Gastroesophageal sphincter (tissue), 4 donors: ENCODE results near the gene HOXD8. TPM values are rescaled to one million over a fixed set of nuclear protein-coding genes. Genes with fewer than 3 reads are reported as not detected.
A peak's percentile ranks its signal among the peaks of the same experiment; 100 is the strongest.

ENCODE experiments used
- ATAC-seq: fragments of 150-250 bp; one replicate; pipeline ENCODE4 v1.9.1; 2016; ENCODE audit warnings: mild to moderate bottlenecking, moderate library complexity
- H3K27ac ChIP-seq, 4 donors: fragments of 200-600 bp; sonication (generic) in 3 of 4; 1 replicate in 3 of 4; 2 replicates in 1 of 4; pipeline ENCODE4 v1.5.1; 2016 to 2019
- H3K27me3 ChIP-seq: fragments of 200-600 bp; sonication (generic); one replicate; pipeline ENCODE4 v1.5.1; 2019
- H3K36me3 ChIP-seq, 2 donors: fragments of 200-600 bp; sonication (generic); one replicate each; pipeline ENCODE4 v1.5.1; 2019; ENCODE audit warnings: control low read depth in 1 of 2
- H3K4me1 ChIP-seq, 3 donors: fragments of 200-600 bp; sonication (generic); 1 replicate in 2 of 3; 2 replicates in 1 of 3; pipeline ENCODE4 v1.5.1; 2016 to 2019; ENCODE audit warnings: control low read depth in 2 of 3
- H3K4me3 ChIP-seq, 2 donors: fragments of 200-600 bp; sonication (generic); one replicate each; pipeline ENCODE4 v1.5.1; 2019; ENCODE audit warnings: mild to moderate bottlenecking in 1 of 2, moderate library complexity in 1 of 2
- H3K9me3 ChIP-seq, 3 donors: fragments of 200-600 bp; sonication (generic); one replicate each; pipeline ENCODE4 v1.5.1; 2017 to 2019; ENCODE audit warnings: control low read depth in 2 of 3
- EP300 ChIP-seq: sonication (generic); formaldehyde crosslinking; IDR thresholded peaks from one replicate; pipeline ENCODE4 v1.6.1; 2017; ENCODE audit warnings: antibody characterized with exemption, mild to moderate bottlenecking
- POLR2A ChIP-seq, 2 donors: fragments of 450-650 bp; IDR thresholded peaks; one replicate each; pipeline ENCODE4 v1.6.1; 2017; ENCODE audit warnings: antibody characterized with exemption in 2 of 2, mild to moderate bottlenecking in 2 of 2, moderate library complexity in 1 of 2
- POLR2AphosphoS5 ChIP-seq: sonication (generic); formaldehyde crosslinking; IDR thresholded peaks from one replicate; pipeline ENCODE4 v1.6.1; 2017; ENCODE audit warnings: antibody characterized with exemption
- WGBS, 2 donors: methylation state at CpG; one replicate each; pipeline ENCODE4 v1.1.5; 2018; ENCODE audit warnings: low coverage in 1 of 2; 5-methylcytosine and 5-hydroxymethylcytosine counted together
- total RNA-seq, 4 donors: library from RNA; depleted of rRNA; stranded (reverse); fragments of >200 nt; gene quantifications; one replicate each; pipeline ENCODE4 v1.1.0, GENCODE V29; 2016
- TF ChIP-seq, protein P1 (sequence below), 4 experiments: fragments of 200-600 bp in 2 of 4; fragments of 450-650 bp in 2 of 4; sonication (generic) in 1 of 4; IDR thresholded peaks; one replicate each; pipeline ENCODE4 v1.5.1; 2017 to 2019; ENCODE audit warnings: antibody characterized with exemption in 4 of 4, mild to moderate bottlenecking in 2 of 4, moderate library complexity in 2 of 4

Gene HOXD8
- total RNA-seq, 4 donors from 2014 or later = 2.3 to 6.9 (median 3.4) TPM

GRCh38 chr2:176172007-176172894 lies 42.7 kb downstream of the HOXD8 start:
- H3K4me1 ChIP-seq = peaks cover 0 to 22% (median 10%) of the 10 kb centered on the region in 3 donors
- 22 to 29% methylated on average over 7 to 25 of the region's 60 CpGs for WGBS, 2 donors
- no peak overlapping the region for H3K4me3 ChIP-seq
- H3K36me3 ChIP-seq = no peaks in the 10 kb centered on the region
- no peak overlapping the region for H3K27ac ChIP-seq
- TF ChIP-seq POLR2AphosphoS5 (no peak), POLR2A (IDR thresholded peaks at IDR 0.05) (no peak), EP300 (no peak)
- TF ChIP-seq, protein P1, sequence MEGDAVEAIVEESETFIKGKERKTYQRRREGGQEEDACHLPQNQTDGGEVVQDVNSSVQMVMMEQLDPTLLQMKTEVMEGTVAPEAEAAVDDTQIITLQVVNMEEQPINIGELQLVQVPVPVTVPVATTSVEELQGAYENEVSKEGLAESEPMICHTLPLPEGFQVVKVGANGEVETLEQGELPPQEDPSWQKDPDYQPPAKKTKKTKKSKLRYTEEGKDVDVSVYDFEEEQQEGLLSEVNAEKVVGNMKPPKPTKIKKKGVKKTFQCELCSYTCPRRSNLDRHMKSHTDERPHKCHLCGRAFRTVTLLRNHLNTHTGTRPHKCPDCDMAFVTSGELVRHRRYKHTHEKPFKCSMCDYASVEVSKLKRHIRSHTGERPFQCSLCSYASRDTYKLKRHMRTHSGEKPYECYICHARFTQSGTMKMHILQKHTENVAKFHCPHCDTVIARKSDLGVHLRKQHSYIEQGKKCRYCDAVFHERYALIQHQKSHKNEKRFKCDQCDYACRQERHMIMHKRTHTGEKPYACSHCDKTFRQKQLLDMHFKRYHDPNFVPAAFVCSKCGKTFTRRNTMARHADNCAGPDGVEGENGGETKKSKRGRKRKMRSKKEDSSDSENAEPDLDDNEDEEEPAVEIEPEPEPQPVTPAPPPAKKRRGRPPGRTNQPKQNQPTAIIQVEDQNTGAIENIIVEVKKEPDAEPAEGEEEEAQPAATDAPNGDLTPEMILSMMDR (IDR thresholded peaks at IDR 0.05) = no peak
- ATAC-seq = no peak
- peaks cover 0 to 13% (median 0%) of the 10 kb centered on the region in 3 donors for H3K9me3 ChIP-seq
- H3K27me3 ChIP-seq = peaks cover 100% of the 10 kb centered on the region

DNA sequence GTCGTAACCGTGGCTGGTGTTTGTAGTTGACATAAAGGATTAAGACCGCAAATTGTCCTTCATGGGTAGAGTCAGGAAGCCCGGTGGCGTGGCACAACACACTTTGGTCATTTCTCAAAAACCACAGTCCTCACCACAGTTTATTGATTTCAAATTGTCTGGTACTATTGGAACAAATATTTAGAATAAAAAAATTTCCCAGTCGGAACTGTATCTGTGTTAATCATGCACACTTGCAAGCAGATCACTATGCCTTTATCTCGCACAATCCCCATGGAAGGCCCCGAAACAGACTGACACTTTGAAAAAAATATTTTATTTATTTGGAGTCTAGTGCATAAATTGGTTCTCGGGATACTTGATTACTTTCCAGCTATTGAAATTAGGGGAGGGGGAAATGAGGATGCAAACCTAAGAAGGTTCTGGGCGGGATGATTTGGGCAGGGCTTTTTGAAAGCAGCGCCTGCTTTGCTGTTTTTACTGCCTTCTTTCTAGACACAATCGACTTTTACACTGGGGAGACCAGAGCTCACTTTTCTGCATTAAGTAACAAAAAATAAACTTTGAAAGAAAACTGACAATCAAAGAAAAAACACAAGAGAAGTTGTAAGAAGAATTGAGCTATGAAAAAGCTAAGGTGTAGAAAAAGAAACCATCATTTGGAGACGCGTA lies 43.5 kb downstream of the HOXD8 start:
- no peak overlapping the region for H3K27ac ChIP-seq
- no peak overlapping the region for H3K4me3 ChIP-seq
- H3K9me3 ChIP-seq = peaks cover 0 to 13% (median 0%) of the 10 kb centered on the region in 3 donors
- 30 to 63% methylated on average over 8 to 13 of the region's 14 CpGs for WGBS, 2 donors
- H3K27me3 ChIP-seq = peaks cover 100% of the 10 kb centered on the region
- no peak for ATAC-seq
- TF ChIP-seq EP300 (no peak), POLR2AphosphoS5 (no peak), POLR2A (IDR thresholded peaks at IDR 0.05) (no peak)
- TF ChIP-seq, protein P1 (IDR thresholded peaks at IDR 0.05) = no peak
- H3K4me1 ChIP-seq = peaks cover 0 to 26% (median 10%) of the 10 kb centered on the region in 3 donors
- no peaks in the 10 kb centered on the region for H3K36me3 ChIP-seq

GRCh38 chr2:176173567-176174381 lies 44.3 kb downstream of the HOXD8 start:
- WGBS, 2 donors = 21 to 35% methylated on average over 7 of the region's 7 CpGs
- no peaks in the 10 kb centered on the region for H3K36me3 ChIP-seq
- H3K9me3 ChIP-seq = peaks cover 0 to 13% (median 0%) of the 10 kb centered on the region in 3 donors
- peaks cover 100% of the 10 kb centered on the region for H3K27me3 ChIP-seq
- no peak overlapping the region for H3K4me3 ChIP-seq
- TF ChIP-seq, protein P1 (IDR thresholded peaks at IDR 0.05) = no peak
- TF ChIP-seq POLR2AphosphoS5 (no peak), POLR2A (IDR thresholded peaks at IDR 0.05) (no peak), EP300 (no peak)
- no peak for ATAC-seq
- no peak overlapping the region for H3K27ac ChIP-seq
- peaks cover 0 to 32% (median 10%) of the 10 kb centered on the region in 3 donors for H3K4me1 ChIP-seq

- H3K4me3 ChIP-seq = peak overlapping the region in 1 of 2 donors; percentile 18
- TF ChIP-seq, protein P1 (IDR thresholded peaks at IDR 0.05) = no peak
- TF ChIP-seq POLR2AphosphoS5 (no peak), EP300 (no peak), POLR2A (IDR thresholded peaks at IDR 0.05) (no peak)
- no peaks in the 10 kb centered on the region for H3K36me3 ChIP-seq
- WGBS, 2 donors = 23% methylated on average over 5 to 11 of the region's 14 CpGs
- peaks cover 0 to 13% (median 0%) of the 10 kb centered on the region in 3 donors for H3K9me3 ChIP-seq
- no peak for ATAC-seq
- peaks cover 100% of the 10 kb centered on the region for H3K27me3 ChIP-seq
- no peak overlapping the region for H3K27ac ChIP-seq
- H3K4me1 ChIP-seq = peaks cover 0 to 32% (median 10%) of the 10 kb centered on the region in 3 donors
Measured at GRCh38 chr2:176174382-176174823, 44.9 kb downstream of the HOXD8 start.
